Measurements from ENCODE around the gene DOCK8. TPM values are rescaled to one million over a fixed set of nuclear protein-coding genes. Genes with fewer than 3 reads are reported as not detected.
"Not testable (repeated sequence)": the region's sequence is repeated elsewhere in the genome, so short reads cannot be mapped to it uniquely, and the experiment has no call there.

The DOCK8 gene
- total RNA-seq: 3.4 TPM
- long read RNA-seq, partial matches to known transcripts: 2 of 3 reads
- long read RNA-seq, other reads (novel, unspliced or antisense): 1 of 3 reads

GRCh38 chr9:214648-215493, at the start of gene DOCK8:
DOCK8 (plus strand) TSS chr9:214865; CDS start chr9:214977, 112 bp downstream.
- peak; percentile 85 for DNase-seq
- intact Hi-C loops (cut with DNase I): no loop called here
- peak; percentile 92 for ATAC-seq (ENCODE audit: poor library complexity)

DNA sequence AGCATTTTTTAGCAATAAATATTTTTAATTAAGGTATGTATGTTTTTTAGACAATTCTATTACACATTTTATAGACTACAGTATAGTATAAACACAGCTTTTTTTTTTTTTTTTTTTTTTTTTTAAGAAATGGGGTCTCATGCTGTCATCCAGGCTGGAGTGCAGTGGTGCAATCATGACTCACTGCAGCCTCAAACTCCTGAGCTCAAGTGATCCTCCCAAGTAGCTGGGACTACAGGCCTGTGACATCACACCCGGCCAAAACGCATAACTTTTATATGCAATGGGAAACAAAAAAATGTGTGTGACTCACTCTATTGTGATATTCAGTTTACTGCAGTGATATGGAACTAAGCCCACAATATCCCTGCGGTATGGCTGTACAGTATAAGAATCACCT, 44.9 kb upstream of the DOCK8 start:
- DNase-seq; intact Hi-C loops (cut with DNase I); ATAC-seq (ENCODE audit: poor library complexity): not testable (repeated sequence)

- peak; percentile 38 for DNase-seq
- intact Hi-C loops (cut with DNase I); ATAC-seq (ENCODE audit: poor library complexity): not testable (repeated sequence)
These were observed 36.4 kb upstream of the DOCK8 start for GRCh38 chr9:178140-178825.

- DNase-seq; intact Hi-C loops (cut with DNase I); ATAC-seq (ENCODE audit: poor library complexity): not testable (repeated sequence)
These were observed 35.7 kb upstream of the DOCK8 start, which contains the start of gene ZNG1A for GRCh38 chr9:178970-179383. ZNG1A (minus strand) TSS chr9:179056; CDS start chr9:178969, 87 bp downstream.

DNA sequence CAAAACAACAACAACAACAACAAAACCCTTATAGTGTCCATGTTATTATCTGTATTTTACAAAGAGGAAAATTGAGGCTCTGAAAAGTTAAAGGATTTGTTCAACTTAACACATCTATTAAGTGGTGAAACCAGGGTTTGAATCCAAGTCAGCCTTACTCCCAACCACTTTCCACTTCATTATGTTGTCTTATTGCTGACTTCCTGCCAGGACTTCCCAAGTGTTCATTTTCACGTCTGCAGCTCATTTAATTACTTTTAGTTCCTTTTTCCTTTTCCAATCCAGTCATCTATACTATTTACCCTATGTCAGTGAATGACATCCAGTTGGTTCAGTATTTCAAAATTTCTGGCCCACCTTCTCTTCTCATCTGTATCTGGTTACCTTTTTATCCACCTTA, 15.1 kb upstream of the DOCK8 start:
- ATAC-seq (ENCODE audit: poor library complexity); intact Hi-C loops (cut with DNase I); DNase-seq: not testable (repeated sequence)

DNA sequence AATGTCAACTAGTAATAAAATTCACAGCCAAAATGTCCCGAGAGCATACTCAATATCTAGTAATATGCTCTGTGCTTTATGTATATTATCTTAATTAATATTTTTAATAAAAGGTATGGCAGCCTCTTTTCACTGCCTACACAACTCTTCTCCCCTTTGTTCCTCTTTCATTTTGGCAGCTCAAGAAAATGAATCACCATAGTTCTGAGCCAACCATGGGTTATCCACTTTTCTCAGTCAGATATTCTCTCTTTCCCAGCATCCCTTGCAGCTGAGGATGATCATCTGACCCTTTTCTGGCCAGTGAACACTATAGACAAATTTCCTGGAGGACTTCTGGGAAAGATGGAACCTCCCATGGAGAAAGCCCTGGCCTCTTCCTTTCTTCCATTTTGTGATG, 8.2 kb upstream of the DOCK8 start:
- intact Hi-C loops (cut with DNase I): no loop called here
- ATAC-seq (ENCODE audit: poor library complexity): no peak

DNA sequence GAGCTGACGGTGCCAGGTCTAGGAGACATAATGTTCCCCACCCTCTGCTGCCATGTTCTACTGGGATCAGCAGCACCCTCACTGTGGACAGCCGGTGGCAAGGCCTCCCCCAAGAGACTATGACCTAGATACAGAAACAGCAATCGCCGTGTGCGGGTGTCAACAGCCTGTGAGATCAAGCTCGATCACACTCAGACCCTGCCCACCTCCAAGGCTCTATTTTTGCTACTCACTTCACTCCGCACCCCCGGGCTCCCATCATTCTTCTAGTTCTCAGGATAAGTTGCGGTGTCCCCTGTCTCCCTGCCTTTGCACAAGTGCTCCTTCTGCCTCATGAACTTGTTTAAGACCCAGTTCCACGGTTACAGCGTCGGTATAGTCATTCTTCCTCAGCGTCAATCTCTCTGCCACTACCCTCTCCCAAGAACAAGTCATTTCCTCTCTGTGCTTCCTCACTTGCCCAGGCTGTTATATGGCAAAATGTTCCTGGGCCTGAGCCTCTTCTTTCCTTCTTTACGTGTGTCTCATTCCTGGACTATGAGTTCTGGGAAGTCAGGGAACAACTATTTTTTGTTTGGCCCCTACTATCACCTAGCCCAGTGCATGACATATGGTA, 5.4 kb upstream of the DOCK8 start:
- intact Hi-C loops (cut with DNase I): no loop called here
- no peak for DNase-seq
- no peak for ATAC-seq (ENCODE audit: poor library complexity)

More for the DNA sequence above, 8.2 kb upstream of the DOCK8 start:
- DNase-seq: no peak

DNA sequence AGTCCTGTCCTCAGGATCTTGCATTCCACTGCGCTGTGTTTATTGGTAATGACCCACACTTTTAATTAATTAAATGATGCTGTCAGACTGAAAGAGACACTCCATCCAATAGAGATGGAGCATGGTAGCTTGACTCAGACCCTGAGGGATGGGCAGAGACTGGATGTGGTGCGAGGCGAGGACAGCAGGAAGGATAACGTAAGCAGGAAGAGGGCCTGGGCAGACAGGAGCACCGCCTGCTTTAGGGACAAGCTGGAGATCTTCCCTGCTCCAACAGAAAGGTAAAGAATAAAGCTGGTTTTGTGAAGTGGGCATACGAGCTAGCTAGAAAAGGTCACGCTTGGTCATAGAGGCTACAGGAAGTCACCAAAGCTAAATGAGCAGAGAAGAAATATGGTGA, 3.6 kb upstream of the DOCK8 start:
- ATAC-seq (ENCODE audit: poor library complexity) (no peak), DNase-seq (no peak)
- intact Hi-C loops (cut with DNase I): no loop called here

DNA sequence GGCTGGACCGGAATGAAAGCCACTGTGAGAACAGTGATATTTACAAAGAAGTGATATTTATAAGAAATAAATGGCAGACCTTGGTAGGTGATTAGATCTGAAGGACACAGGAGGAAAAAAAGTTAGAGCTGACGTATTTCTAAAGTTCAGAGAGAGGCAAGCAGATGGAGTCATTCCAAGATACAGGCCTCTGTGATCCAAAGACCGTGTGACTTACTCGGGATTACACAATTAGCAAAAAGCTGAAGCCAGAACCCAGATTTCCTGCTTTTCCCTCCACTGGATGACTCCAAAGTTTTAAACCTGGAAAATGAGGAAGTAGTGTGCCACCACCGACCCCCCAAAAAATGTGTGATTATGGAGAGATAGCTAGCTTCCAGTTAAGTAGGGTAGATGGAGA, 3.1 kb upstream of the DOCK8 start:
- peak; percentile 54 for ATAC-seq (ENCODE audit: poor library complexity)
- no peak for DNase-seq
- intact Hi-C loops (cut with DNase I): no loop called here

DNA sequence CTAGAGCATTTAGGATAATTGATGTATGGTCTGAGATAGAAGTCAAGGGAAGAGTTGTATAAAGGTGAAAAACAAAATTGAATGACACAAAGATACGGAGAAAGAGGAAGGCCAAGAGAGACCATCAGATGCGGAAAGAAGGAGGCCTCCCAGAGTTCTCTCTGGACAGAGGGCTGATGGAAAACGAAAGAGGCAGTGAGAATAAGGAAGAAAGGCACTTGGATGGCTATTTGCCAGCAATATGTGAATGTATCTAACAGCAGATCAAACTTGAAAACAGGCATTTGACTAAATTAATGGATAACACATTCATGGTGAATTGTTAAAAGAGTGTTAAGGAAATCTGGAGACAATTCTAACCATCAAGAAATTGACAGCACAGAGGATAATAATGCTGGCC, 2.4 kb upstream of the DOCK8 start:
- no peak for DNase-seq
- intact Hi-C loops (cut with DNase I): no loop called here
- no peak for ATAC-seq (ENCODE audit: poor library complexity)

DNA sequence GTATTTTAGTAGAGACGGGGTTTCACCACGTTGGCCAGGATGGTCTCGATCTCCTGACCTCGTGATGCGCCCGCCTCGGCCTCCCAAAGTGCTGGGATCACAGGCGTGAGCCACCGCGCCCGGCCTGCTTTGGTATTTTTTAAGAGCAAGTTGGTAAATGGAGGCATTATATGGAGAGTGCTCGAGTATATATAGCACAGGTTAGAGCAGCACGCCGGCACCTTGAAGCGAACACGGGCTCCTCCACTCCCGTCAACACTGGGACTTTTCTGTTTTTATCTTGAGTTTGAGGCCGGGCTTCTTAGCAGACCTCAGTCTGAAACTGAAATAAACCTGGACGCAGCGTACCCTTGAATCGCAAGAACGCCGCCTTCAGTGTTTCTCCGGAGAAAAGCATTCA, 764 bp upstream of the DOCK8 start:
- DNase-seq; ATAC-seq (ENCODE audit: poor library complexity); intact Hi-C loops (cut with DNase I): not testable (repeated sequence)

- no peak for ATAC-seq (ENCODE audit: poor library complexity)
- DNase-seq: no peak
- intact Hi-C loops (cut with DNase I): no loop called here
These were observed 366 bp upstream of the DOCK8 start for GRCh38 chr9:214351-214647.

- DNase-seq (no peak), ATAC-seq (ENCODE audit: poor library complexity) (no peak)
- intact Hi-C loops (cut with DNase I): no loop called here
These were observed 1.0 kb downstream of the DOCK8 start for GRCh38 chr9:215631-216155.

- no peak for DNase-seq
- intact Hi-C loops (cut with DNase I): no loop called here
- no peak for ATAC-seq (ENCODE audit: poor library complexity)
These were observed 2.2 kb downstream of the DOCK8 start for GRCh38 chr9:216866-217265.

- DNase-seq (no peak), ATAC-seq (ENCODE audit: poor library complexity) (no peak)
- intact Hi-C loops (cut with DNase I): no loop called here
These were observed 3.3 kb downstream of the DOCK8 start for GRCh38 chr9:217950-218349.

GRCh38 chr9:219036-219435, 4.4 kb downstream of the DOCK8 start:
- ATAC-seq (ENCODE audit: poor library complexity); intact Hi-C loops (cut with DNase I); DNase-seq: not testable (repeated sequence)

GRCh38 chr9:219670-220365, 5.2 kb downstream of the DOCK8 start:
- ATAC-seq (ENCODE audit: poor library complexity) (no peak), DNase-seq (peak; percentile 60)
- intact Hi-C loops (cut with DNase I): no loop called here

DNA sequence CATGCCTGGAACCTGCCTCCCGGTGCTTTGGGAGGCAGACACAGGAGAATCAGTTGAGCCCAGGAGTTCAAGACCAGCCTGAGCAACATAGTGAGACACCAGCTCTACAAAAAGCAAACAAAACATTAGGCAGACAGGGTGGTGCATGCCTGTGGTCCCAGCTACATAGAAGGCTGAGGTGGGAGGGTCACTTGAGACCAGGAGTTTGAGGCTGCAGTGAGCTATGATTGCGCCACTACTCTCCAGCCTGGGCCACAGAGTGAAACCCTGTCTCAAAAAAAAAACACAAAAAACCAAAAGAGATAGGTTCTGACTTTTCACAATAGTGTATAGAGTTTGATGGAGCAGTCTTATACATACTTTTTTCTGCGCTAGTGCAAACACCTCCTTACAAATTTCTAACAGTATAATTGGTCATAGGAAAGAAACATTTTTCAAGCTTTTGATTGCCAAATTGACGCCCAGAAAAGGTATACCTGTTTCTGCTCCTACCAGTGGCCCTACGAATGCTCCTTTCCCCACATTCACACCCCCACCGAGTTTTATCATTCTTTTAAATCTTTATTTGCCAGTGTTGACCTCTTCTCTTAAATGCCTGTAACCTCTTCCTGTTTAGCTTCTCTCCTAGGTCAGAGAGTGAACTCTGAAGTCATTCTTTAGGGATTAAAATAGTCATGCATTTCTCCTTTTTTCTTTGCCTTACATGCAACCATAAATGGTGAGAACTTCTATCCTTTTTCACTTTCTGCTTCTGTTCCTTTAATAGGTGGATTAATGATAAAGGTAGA, 7.5 kb downstream of the DOCK8 start:
- intact Hi-C loops (cut with DNase I): no loop called here
- ATAC-seq (ENCODE audit: poor library complexity): peak; percentile 29
- no peak for DNase-seq

Data from Right ventricle myocardium superior (tissue), 1 donor.